ENCODE measurements around the gene POU6F2. TPM values are rescaled to one million over a fixed set of nuclear protein-coding genes. Genes with fewer than 3 reads are reported as not detected.
A peak's percentile ranks its signal among the peaks of the same experiment; 100 is the strongest.

Gene POU6F2
- total RNA-seq, 1 donor from 2014 or later: 9.2 TPM

- no peak for TF ChIP-seq CTCF (IDR thresholded peaks at IDR 0.05; ENCODE audit: unreplicated experiment)
Measured at GRCh38 chr7:39463252-39463651, 485.5 kb downstream of the POU6F2 start.

GRCh38 chr7:39464350-39465054 is 486.8 kb downstream of the POU6F2 start:
- Mint-ChIP-seq H3K27ac (peak overlapping the region; percentile 84), H3K4me3 (peak overlapping the region; percentile 60), H3K27me3 (ENCODE audit: low read depth) (peaks cover 2% of the 10 kb centered on the region), H3K36me3 (no peaks in the 10 kb centered on the region), H3K9me3 (no peaks in the 10 kb centered on the region), H3K4me1 (peaks cover 4% of the 10 kb centered on the region)
- no peak for TF ChIP-seq CTCF (IDR thresholded peaks at IDR 0.05; ENCODE audit: unreplicated experiment)
- DNase-seq (ENCODE audit: low spot score in 2 of 2, unreplicated experiment in 2 of 2): no peak

More at GRCh38 chr7:39463252-39463651, 485.5 kb downstream of the POU6F2 start:
- H3K27ac Mint-ChIP-seq: no peak overlapping the region
- no peaks in the 10 kb centered on the region for H3K9me3 Mint-ChIP-seq
- no peaks in the 10 kb centered on the region for H3K36me3 Mint-ChIP-seq
- H3K4me3 Mint-ChIP-seq: no peak overlapping the region
- peaks cover 2% of the 10 kb centered on the region for H3K27me3 Mint-ChIP-seq (ENCODE audit: low read depth)
- peaks cover 13% of the 10 kb centered on the region for H3K4me1 Mint-ChIP-seq
- no peak for DNase-seq (ENCODE audit: low spot score in 2 of 2, unreplicated experiment in 2 of 2)

GRCh38 chr7:39465055-39465929 is 487.6 kb downstream of the POU6F2 start:
- peak in 1 of 2 experiments; percentile 62 for DNase-seq (ENCODE audit: low spot score in 2 of 2, unreplicated experiment in 2 of 2)
- Mint-ChIP-seq H3K9me3 (no peaks in the 10 kb centered on the region), H3K4me1 (peaks cover 2% of the 10 kb centered on the region), H3K27ac (peak overlapping the region; percentile 84), H3K36me3 (no peaks in the 10 kb centered on the region), H3K27me3 (ENCODE audit: low read depth) (peaks cover 2% of the 10 kb centered on the region), H3K4me3 (peak overlapping the region; percentile 60)
- TF ChIP-seq CTCF (IDR thresholded peaks at IDR 0.05; ENCODE audit: unreplicated experiment): peak; percentile 87

GRCh38 chr7:39468261-39468660 is 490.6 kb downstream of the POU6F2 start:
- Mint-ChIP-seq H3K36me3 (no peaks in the 10 kb centered on the region), H3K4me1 (peaks cover 2% of the 10 kb centered on the region), H3K9me3 (no peaks in the 10 kb centered on the region), H3K4me3 (no peak overlapping the region), H3K27ac (no peak overlapping the region), H3K27me3 (ENCODE audit: low read depth) (peaks cover 2% of the 10 kb centered on the region)
- TF ChIP-seq CTCF (IDR thresholded peaks at IDR 0.05; ENCODE audit: unreplicated experiment): no peak
- no peak for DNase-seq (ENCODE audit: low spot score in 2 of 2, unreplicated experiment in 2 of 2)

- TF ChIP-seq CTCF (IDR thresholded peaks at IDR 0.05; ENCODE audit: unreplicated experiment): no peak
- Mint-ChIP-seq H3K27ac (no peak overlapping the region), H3K4me3 (no peak overlapping the region), H3K27me3 (ENCODE audit: low read depth) (peaks cover 2% of the 10 kb centered on the region), H3K4me1 (peaks cover 2% of the 10 kb centered on the region), H3K9me3 (no peaks in the 10 kb centered on the region), H3K36me3 (no peaks in the 10 kb centered on the region)
- no peak for DNase-seq (ENCODE audit: low spot score in 2 of 2, unreplicated experiment in 2 of 2)
Measured at GRCh38 chr7:39468808-39469374, 491.2 kb downstream of the POU6F2 start.

All from mesothelial cell of epicardium (in vitro differentiated cells).